Measurements from ENCODE around the gene HHEX.

HHEX gene

GRCh38 chr10:92692697-92693533, 3.2 kb downstream of the HHEX start:
- DNase-seq (ENCODE audit: low read depth in 1 of 2, low spot score in 1 of 2): no peak

DNA sequence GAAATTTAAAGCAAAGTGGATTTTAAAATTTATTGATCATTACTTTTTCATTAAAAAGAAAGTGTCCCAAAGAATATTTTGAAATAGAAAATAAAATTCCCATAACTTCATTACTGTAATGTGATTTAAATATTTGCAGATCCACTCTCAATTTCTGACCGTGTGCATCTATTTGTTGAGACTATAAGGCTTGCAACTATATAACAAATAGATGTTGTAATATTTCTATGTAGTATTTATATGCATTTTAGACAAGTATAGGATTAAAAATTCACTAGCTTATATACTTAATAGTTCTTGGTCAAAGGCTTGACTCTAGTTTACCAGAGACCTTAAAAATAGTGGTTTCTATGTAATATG, 3.8 kb downstream of the HHEX start:
- DNase-seq (ENCODE audit: low read depth in 1 of 2, low spot score in 1 of 2): no peak

DNA sequence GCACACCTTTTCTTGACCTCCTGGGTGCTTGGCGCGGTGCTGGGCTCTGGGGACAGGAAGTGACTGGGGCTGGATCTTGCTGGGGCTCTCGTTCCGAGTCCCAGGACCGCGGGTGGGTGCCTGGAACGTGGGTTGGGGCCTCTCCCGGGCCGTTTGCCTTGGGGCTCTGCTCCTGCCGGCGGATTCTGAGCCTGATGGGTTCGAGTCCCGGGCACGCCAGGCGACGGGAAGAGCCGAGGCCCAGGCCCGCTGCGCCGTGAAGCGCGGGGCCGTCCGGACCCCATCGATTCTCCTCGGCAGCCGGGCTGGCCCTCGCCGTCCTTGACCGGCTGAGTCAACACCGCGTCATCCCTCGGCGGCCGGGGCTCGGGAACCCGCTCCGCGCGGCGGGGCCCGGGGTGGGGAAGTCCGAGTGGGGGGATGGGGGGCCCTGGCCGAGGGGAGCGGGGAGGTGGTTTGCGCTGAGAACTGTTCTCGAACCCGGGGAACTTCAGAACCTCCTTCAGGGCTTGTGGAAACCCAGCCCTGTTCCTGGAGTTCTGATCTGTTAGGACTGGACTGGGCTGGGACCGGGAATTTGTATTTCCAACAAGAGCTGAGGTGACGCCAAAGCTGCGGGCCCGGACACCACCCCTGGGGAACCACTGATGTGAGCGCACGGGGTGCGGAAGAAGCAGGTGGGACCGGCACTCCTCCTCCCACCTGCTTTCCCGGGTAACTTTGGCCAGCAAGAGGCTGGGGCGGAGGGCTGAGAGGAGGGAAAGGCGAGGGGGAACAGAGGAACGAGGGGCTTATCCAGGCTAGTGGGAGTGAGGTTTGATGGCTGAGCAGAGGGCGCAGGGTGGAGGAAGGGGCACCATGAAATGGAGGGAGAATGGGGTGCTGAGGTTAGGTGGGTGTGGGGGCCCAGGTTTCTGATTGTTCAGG, 6.2 kb downstream of the HHEX start:
- DNase-seq (ENCODE audit: low read depth in 1 of 2, low spot score in 1 of 2): no peak

- no peak for DNase-seq (ENCODE audit: low read depth in 1 of 2, low spot score in 1 of 2)
These were observed 7.0 kb downstream of the HHEX start for GRCh38 chr10:92696606-92697383.

- no peak for DNase-seq (ENCODE audit: low read depth in 1 of 2, low spot score in 1 of 2)
These were observed 8.1 kb downstream of the HHEX start for GRCh38 chr10:92697663-92698511.

- DNase-seq (ENCODE audit: low read depth in 1 of 2, low spot score in 1 of 2): no peak
These were observed 9.4 kb downstream of the HHEX start for GRCh38 chr10:92699193-92699517.

- DNase-seq (ENCODE audit: low read depth in 1 of 2, low spot score in 1 of 2): no peak
These were observed 10.0 kb downstream of the HHEX start for GRCh38 chr10:92699518-92700381.

- no peak for DNase-seq (ENCODE audit: low read depth in 1 of 2, low spot score in 1 of 2)
These were observed 12.7 kb downstream of the HHEX start for GRCh38 chr10:92702301-92702916.

GRCh38 chr10:92712016-92712889, 22.5 kb downstream of the HHEX start:
- DNase-seq (ENCODE audit: low read depth in 1 of 2, low spot score in 1 of 2): no peak

- DNase-seq (ENCODE audit: low read depth in 1 of 2, low spot score in 1 of 2): no peak
These were observed 24.5 kb downstream of the HHEX start for GRCh38 chr10:92714152-92714845.

GRCh38 chr10:92714872-92715271, 25.1 kb downstream of the HHEX start:
- DNase-seq (ENCODE audit: low read depth in 1 of 2, low spot score in 1 of 2): no peak

- no peak for DNase-seq (ENCODE audit: low read depth in 1 of 2, low spot score in 1 of 2)
These were observed 30.5 kb downstream of the HHEX start for GRCh38 chr10:92719991-92720830.

GRCh38 chr10:92720831-92721165, 31.0 kb downstream of the HHEX start:
- no peak for DNase-seq (ENCODE audit: low read depth in 1 of 2, low spot score in 1 of 2)

- DNase-seq (ENCODE audit: low read depth in 1 of 2, low spot score in 1 of 2): no peak
These were observed 32.6 kb downstream of the HHEX start for GRCh38 chr10:92722349-92722748.

GRCh38 chr10:92727141-92727540, 37.4 kb downstream of the HHEX start:
- DNase-seq (ENCODE audit: low read depth in 1 of 2, low spot score in 1 of 2): no peak

- no peak for DNase-seq (ENCODE audit: low read depth in 1 of 2, low spot score in 1 of 2)
These were observed 37.8 kb downstream of the HHEX start for GRCh38 chr10:92727550-92727949.

DNA sequence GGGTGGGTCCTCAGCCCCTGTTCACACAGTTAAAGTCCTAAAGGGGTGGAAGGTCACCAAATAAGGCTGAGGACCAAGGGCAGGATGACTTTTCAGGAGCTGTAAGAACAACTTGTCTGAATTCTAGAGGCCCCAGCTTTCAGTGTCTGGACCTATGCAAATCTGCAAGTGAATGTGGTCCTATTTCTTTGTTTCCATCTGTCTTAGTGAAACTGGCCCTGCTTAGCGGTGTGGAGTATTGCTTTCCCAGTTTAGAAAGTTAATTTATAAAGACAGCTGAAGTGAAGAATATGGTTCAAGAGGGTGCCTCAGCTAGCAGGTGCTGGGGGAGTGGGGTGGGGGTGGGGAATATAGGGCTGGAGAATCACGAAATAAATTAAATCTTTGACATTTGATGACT, 40.1 kb downstream of the HHEX start:
- no peak for DNase-seq (ENCODE audit: low read depth in 1 of 2, low spot score in 1 of 2)

All from activated CD4-positive, alpha-beta T cell treated with anti-CD3 and anti-CD28 coated beads, Interleukin-2, amount 50 U/mL, for 24 hours (primary cell).